Astrocyte (in vitro differentiated cells and primary cell): Measurements from ENCODE around the gene NLN.

Experiments used
- CTCF ChIP-seq: IDR thresholded peaks from 2 replicates; pipeline ENCODE4 v1.5.1; 2011; ENCODE audit warnings: low read depth, mild to moderate bottlenecking, inconsistent platforms, low read length, moderate library complexity; ENCODE audit not compliant: insufficient read depth
- EZH2 ChIP-seq: IDR thresholded peaks from 2 replicates; pipeline ENCODE4 v1.6.1; 2012; ENCODE audit warnings: mild to moderate bottlenecking, low read length, inconsistent platforms; ENCODE audit not compliant: insufficient read depth

GRCh38 chr5:65695162-65695755 lies 26.7 kb upstream of the NLN start:
- TF ChIP-seq CTCF (no peak), EZH2 (no peak)
